Hematopoietic multipotent progenitor cell (in vitro differentiated cells): ENCODE data around the gene SLC25A25. TPM values are rescaled to one million over a fixed set of nuclear protein-coding genes. Genes with fewer than 3 reads are reported as not detected.

Experiments
- total RNA-seq: library from RNA; depleted of rRNA; stranded (reverse); fragments of >200 nt; gene quantifications from one replicate; pipeline ENCODE4 v1.2.3, GENCODE V29; 2012

The SLC25A25 gene
- total RNA-seq, 1 donor: 14.8 TPM

Other genes starting within 250 kb of the SLC25A25 start
- gene ENG, start 213.6 kb upstream of the SLC25A25 start, total RNA-seq: 17.5 TPM
- gene AK1, start 190.6 kb upstream of the SLC25A25 start, total RNA-seq: 0.27 TPM
- 47.9 TPM for gene ST6GALNAC6, start 168.6 kb upstream of the SLC25A25 start, total RNA-seq
- gene ST6GALNAC4, start 151.2 kb upstream of the SLC25A25 start, total RNA-seq: 70.3 TPM
- 0.27 TPM for gene PIP5KL1, start 137.5 kb upstream of the SLC25A25 start, total RNA-seq
- gene DPM2, start 130.4 kb upstream of the SLC25A25 start, total RNA-seq: 17.2 TPM
- 3.8 TPM for gene EEIG1, start 87.2 kb upstream of the SLC25A25 start, total RNA-seq
- 14.0 TPM for gene NAIF1, start 912 bp upstream of the SLC25A25 start, total RNA-seq
- 54.4 TPM for gene PTGES2, start 59.5 kb downstream of the SLC25A25 start, total RNA-seq
- 2.2 TPM for gene LCN2, start 81.2 kb downstream of the SLC25A25 start, total RNA-seq
- 109 TPM for gene BBLN, start 92.0 kb downstream of the SLC25A25 start, total RNA-seq
- 75.7 TPM for gene CIZ1, start 123.3 kb downstream of the SLC25A25 start, total RNA-seq
- gene DNM1, start 135.1 kb downstream of the SLC25A25 start, total RNA-seq: 11.0 TPM
- gene GOLGA2, start 207.8 kb downstream of the SLC25A25 start, total RNA-seq: 29.4 TPM
- gene SWI5, start 208.0 kb downstream of the SLC25A25 start, total RNA-seq: 14.8 TPM